ENCODE measurements around the gene COP1. TPM values are rescaled to one million over a fixed set of nuclear protein-coding genes. Genes with fewer than 3 reads are reported as not detected.
"Not testable (repeated sequence)": the region's sequence is repeated elsewhere in the genome, so short reads cannot be mapped to it uniquely, and the experiment has no call there.

Gene COP1
- total RNA-seq, 1 donor from 2014 or later: 70.0 TPM

DNA sequence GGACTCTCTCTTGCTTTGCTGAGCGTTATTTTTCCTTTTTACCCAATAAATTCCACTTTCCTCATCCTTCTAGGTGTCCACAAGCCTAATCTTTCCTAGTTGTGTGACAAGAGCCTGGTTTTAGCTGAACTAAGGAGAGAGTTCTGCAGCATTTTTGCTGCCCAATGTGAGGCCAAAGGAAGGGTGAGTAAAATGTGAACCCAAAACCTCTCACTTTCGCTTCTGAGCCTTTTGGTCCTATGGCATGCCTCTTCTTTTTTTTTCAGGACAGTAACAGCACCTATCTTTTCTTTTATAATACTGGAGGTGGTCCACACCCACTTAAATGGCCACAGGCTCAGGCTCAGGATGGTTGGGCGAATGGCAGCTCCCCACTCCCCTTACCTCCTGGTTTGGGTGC, 111.1 kb downstream of the COP1 start:
- no peak overlapping the region for H3K4me3 ChIP-seq (ENCODE audit: low read depth, low read length)
- no peaks in the 10 kb centered on the region for H3K27me3 ChIP-seq (ENCODE audit: control insufficient read depth, insufficient read depth, low read length)
- FAIRE-seq (no peak), DNase-seq (ENCODE audit: low read depth) (no peak)
- TF ChIP-seq, protein P1, sequence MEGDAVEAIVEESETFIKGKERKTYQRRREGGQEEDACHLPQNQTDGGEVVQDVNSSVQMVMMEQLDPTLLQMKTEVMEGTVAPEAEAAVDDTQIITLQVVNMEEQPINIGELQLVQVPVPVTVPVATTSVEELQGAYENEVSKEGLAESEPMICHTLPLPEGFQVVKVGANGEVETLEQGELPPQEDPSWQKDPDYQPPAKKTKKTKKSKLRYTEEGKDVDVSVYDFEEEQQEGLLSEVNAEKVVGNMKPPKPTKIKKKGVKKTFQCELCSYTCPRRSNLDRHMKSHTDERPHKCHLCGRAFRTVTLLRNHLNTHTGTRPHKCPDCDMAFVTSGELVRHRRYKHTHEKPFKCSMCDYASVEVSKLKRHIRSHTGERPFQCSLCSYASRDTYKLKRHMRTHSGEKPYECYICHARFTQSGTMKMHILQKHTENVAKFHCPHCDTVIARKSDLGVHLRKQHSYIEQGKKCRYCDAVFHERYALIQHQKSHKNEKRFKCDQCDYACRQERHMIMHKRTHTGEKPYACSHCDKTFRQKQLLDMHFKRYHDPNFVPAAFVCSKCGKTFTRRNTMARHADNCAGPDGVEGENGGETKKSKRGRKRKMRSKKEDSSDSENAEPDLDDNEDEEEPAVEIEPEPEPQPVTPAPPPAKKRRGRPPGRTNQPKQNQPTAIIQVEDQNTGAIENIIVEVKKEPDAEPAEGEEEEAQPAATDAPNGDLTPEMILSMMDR (IDR thresholded peaks at IDR 0.05; ENCODE audit: insufficient read depth, low read length, severe bottlenecking): no peak
- peaks cover 3% of the 10 kb centered on the region for H3K36me3 ChIP-seq (ENCODE audit: control insufficient read depth, insufficient read depth, low read length)

DNA sequence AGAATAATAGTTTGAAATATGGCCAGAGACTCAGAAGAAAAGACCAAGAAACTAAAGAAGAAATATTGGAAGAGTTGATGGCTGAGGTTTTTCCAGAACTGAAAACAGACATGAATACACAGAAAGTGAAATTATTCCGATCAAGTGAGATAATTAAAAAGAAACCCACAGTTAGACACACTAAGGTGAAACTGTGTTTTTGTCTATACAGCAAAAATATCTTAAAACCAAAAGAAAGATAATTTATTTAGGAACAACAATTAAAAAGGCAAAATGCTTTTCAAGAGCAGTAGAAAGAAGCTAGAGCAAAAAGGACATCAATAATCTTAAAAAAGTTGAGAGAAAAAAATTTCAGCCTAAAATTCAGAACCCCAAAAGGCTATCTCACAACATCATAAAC, 116.3 kb downstream of the COP1 start:
- Histone ChIP-seq H3K4me3 (ENCODE audit: low read depth, low read length) (no peak overlapping the region), H3K36me3 (ENCODE audit: control insufficient read depth, insufficient read depth, low read length) (no peaks in the 10 kb centered on the region), H3K27me3 (ENCODE audit: control insufficient read depth, insufficient read depth, low read length) (no peaks in the 10 kb centered on the region)
- TF ChIP-seq, protein P1 (IDR thresholded peaks at IDR 0.05; ENCODE audit: insufficient read depth, low read length, severe bottlenecking): no peak
- no peak for FAIRE-seq
- DNase-seq (ENCODE audit: low read depth): no peak

DNA sequence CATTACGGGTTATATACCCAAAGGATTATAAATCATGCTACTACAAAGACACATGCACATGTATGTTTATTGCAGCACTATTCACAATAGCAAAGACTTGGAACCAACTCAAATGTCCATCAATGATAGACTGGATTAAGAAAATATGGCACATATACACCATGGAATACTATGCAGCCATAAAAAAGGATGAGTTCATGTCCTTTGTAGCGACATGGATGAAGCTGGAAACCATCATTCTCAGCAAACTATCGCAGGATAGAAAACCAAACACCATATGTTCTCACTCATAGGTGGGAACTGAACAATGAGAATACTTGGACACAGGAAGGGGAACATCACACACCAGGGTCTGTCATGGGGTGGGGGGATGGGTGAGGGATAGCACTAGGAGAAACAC, 119.3 kb downstream of the COP1 start:
- H3K27me3 ChIP-seq (ENCODE audit: control insufficient read depth, insufficient read depth, low read length); FAIRE-seq; H3K4me3 ChIP-seq (ENCODE audit: low read depth, low read length); DNase-seq (ENCODE audit: low read depth); H3K36me3 ChIP-seq (ENCODE audit: control insufficient read depth, insufficient read depth, low read length): not testable (repeated sequence)

DNA sequence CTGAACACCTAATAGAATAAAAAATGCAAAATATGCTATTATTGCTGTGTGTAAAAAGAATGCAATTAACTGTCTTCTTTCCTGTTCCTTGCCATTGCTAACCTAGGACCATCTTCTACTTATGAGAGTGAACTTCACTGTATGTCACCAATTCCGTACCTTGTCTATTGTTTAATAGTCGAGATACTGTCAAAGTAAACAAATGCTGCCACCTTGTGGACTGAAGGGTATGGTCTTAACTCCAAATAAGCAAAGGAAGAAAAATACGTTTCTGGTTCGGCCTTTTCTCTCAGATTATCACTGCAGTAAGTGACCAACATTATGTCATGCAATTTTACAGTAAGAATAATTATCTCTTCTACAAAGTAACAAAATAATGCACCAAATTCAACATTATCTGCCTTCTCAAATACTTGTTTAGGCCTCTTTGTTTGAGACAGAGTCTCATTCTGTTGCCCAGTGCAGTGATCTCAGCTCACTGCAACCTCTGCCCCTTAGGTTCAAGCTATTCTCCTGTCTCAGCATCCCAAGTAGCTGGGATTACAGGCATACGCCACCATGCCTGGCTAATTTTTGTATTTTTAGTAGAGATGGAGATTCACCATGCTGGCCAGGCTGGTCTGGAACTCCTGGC, 133.4 kb downstream of the COP1 start:
- FAIRE-seq (no peak), DNase-seq (ENCODE audit: low read depth) (peak; percentile 66)
- Histone ChIP-seq H3K4me3 (ENCODE audit: low read depth, low read length) (no peak overlapping the region), H3K27me3 (ENCODE audit: control insufficient read depth, insufficient read depth, low read length) (no peaks in the 10 kb centered on the region), H3K36me3 (ENCODE audit: control insufficient read depth, insufficient read depth, low read length) (peaks cover 2% of the 10 kb centered on the region)
- TF ChIP-seq, protein P1 (IDR thresholded peaks at IDR 0.05; ENCODE audit: insufficient read depth, low read length, severe bottlenecking): peak; percentile 54

DNA sequence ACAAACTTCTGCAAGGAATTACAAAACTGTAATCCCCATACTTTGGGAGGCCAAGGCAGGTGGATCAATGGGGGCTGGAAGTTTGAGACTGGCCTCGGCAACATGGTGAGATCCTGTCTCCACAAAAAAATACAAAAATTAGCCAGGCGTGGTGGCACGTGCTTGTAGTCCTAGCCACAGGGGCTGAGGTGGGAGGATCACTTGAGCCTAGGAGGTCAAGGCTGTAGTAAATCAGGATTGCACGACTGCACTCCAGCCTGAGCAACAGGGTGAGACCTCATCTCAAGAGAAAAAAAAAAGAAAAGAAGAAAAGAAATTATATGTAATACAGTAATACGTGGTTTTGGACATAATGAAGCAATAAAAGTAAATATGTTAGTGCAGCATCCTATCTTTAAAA, 138.2 kb downstream of the COP1 start:
- FAIRE-seq: no peak
- H3K4me3 ChIP-seq (ENCODE audit: low read depth, low read length): no peak overlapping the region
- TF ChIP-seq, protein P1 (IDR thresholded peaks at IDR 0.05; ENCODE audit: insufficient read depth, low read length, severe bottlenecking): no peak

DNA sequence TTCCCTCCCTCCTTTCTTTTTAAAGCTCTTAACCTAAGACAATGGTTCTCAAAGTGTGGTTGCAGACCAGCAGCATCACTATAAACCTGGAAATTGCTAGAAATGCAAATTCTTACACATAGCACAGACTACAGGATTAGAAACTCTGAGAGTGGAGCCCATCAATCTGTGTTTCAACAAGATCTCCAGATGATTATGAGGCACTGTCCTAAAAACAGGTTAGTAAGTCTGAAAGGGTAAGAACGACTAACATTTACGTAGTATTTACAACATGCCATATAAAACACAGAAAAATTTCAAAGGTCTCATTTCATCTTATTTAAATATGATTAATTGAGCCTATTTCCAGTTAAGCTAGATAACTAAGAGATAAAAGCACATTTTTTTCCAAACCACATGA, 138.8 kb downstream of the COP1 start:
- no peak for DNase-seq (ENCODE audit: low read depth)
- TF ChIP-seq, protein P1 (IDR thresholded peaks at IDR 0.05; ENCODE audit: insufficient read depth, low read length, severe bottlenecking): no peak
- Histone ChIP-seq H3K4me3 (ENCODE audit: low read depth, low read length) (no peak overlapping the region), H3K27me3 (ENCODE audit: control insufficient read depth, insufficient read depth, low read length) (no peaks in the 10 kb centered on the region), H3K36me3 (ENCODE audit: control insufficient read depth, insufficient read depth, low read length) (peaks cover 2% of the 10 kb centered on the region)
- no peak for FAIRE-seq

More for the DNA sequence above, 138.2 kb downstream of the COP1 start:
- Histone ChIP-seq H3K36me3 (ENCODE audit: control insufficient read depth, insufficient read depth, low read length) (peaks cover 2% of the 10 kb centered on the region), H3K27me3 (ENCODE audit: control insufficient read depth, insufficient read depth, low read length) (no peaks in the 10 kb centered on the region)
- no peak for DNase-seq (ENCODE audit: low read depth)
